ENCODE measurements around the gene CADM1.

Gene CADM1

GRCh38 chr11:115134926-115135325 lies 369.3 kb downstream of the CADM1 start:
- peak; percentile 21 to 79 for DNase-seq

DNA sequence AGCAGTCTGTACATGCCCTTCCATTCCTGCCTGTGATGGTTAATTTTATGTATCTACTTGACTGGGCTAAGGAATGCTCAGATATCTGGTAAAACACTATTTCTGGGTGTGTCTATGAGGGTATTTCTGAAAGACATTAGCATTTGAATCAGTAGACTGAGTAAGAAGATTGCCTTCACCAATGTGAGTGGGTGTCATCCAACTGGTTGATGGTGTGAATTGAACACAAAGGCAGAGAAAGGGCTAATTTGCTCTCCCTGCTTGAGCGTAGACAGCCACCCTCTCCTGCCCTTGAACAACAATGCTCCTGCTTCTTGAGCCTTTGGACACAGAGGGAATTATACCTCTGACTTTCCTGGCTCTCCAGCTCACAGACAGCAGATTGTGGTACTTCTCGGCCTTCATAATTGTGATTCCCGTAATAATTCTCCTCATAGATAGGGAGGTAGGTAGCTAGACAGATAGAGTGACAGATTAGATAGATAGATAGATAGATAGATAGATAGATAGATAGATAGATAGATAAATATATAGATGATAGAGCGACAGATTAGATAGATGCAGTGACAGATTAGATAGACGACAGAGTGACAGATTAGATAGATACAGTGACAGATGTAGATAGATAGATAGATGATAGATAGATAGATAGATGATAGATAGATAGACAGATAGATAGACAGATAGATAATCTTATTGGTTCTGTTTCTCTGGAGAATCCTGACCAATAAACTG lies 370.6 kb downstream of the CADM1 start:
- DNase-seq: no peak

- no peak for DNase-seq
Measured at GRCh38 chr11:115132436-115133228, 371.6 kb downstream of the CADM1 start.

- DNase-seq: no peak
Measured at GRCh38 chr11:115129473-115130289, 374.5 kb downstream of the CADM1 start.

DNA sequence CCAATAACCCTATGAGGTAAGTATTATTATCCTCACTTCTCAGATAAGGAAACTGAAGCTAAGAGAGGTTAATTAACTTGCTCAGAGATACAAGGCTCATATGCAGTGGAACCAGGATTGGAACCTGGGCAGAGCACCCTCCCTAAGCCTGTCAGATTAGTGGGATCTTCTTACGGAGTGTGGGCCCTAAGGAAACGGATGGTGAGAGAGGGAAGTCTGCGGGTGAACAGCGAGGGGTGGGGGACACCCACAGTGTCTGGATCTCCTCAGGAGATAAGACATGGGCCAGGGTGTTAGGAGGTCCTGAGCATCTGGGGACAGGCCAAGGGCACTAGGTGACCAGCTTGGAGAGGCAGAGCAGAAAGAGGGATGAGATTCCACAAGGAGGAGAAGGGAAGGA lies 376.0 kb downstream of the CADM1 start:
- no peak for DNase-seq

GRCh38 chr11:115127790-115128189 lies 376.4 kb downstream of the CADM1 start:
- DNase-seq: no peak

GRCh38 chr11:115126515-115127208 lies 377.6 kb downstream of the CADM1 start:
- DNase-seq: no peak

DNA sequence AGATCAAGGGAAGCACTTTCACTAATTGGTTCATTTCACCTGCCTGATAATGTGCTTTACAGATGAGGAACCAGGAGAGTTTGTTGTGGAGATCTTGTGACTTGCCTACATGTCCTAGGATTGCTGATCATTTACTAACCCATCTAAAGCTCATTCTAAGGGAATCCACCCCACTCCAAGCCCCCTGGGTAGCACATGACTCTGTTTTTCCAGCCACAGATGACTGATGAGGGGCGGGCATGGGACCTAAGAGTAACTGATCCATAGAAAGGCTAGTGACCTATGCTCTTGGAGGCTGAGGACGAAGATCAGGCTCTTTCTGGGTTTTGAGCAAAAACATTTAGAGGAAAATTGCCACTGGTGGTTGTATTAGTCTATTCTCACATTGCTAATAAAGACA lies 378.1 kb downstream of the CADM1 start:
- no peak for DNase-seq

DNA sequence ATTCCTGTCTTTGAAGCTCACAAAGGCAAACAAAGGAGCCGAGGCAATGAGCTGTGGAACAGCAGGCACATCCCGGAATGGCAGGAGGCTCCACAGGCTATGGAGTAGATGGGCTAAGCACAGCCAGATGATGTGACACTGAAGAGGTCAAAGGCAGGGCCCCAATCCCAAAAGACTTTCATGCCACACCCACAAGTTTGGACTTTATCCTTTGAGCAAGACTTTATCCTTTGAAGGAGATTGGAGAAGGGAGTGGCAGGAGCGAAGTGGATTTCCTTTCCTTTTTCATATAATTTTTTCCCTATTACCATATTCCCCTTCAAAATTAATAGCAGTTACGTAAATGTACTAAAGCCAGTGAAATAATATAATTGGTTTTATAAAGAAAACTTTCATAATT lies 379.4 kb downstream of the CADM1 start:
- DNase-seq: no peak

GRCh38 chr11:115123641-115124040 lies 380.6 kb downstream of the CADM1 start:
- peak in 1 of 2 experiments; percentile 70 for DNase-seq

DNA sequence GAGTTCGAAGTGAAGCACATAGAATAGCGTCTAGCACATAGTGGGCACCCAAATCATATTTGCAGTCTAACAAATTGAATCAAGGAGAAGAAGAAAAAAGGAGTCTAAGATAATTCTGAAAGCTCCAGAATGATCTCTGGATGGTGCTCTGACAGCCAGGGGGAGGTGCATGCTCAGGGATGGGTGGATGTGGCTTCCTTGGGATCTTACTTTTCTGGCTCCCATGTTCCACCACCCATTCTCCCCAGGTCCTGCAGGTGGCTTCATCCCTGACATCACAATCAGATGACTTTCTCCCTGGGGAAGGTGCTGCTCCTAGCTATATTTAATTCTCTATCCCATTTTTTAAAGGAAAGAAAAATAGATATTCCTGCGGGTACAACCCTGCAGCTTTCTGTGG lies 381.9 kb downstream of the CADM1 start:
- no peak for DNase-seq

All from NCI-H524 (cell line).